ENCODE measurements around the gene MYO10. TPM values are rescaled to one million over a fixed set of nuclear protein-coding genes. Genes with fewer than 3 reads are reported as not detected.

MYO10 gene
- polyA plus RNA-seq, 3 donors = 0.23 to 1.1 (median 0.35) TPM

- peaks cover 0 to 1% (median 0%) of the 10 kb centered on the region in 7 donors for H3K9me3 Mint-ChIP-seq
- Histone ChIP-seq H3K4me2 (replicated peaks; ENCODE audit: extremely low read depth, low read length, poor library complexity, severe bottlenecking) (no peak overlapping the region), H3K27me3 (ENCODE audit: control insufficient read depth in 2 of 2, insufficient read depth in 2 of 2, low read length in 2 of 2) (peaks cover 0 to 3% of the 10 kb centered on the region in 2 donors), H3K9me3 (replicated peaks in 1 of 2; ENCODE audit: control insufficient read depth in 1 of 2, insufficient read depth in 1 of 2, low read length in 2 of 2) (no peaks in the 10 kb centered on the region), H3K4me1 (ENCODE audit: control insufficient read depth in 1 of 2, insufficient read depth in 2 of 2, low read length in 2 of 2) (no peaks in the 10 kb centered on the region), H3K9ac (ENCODE audit: insufficient read depth, low read length, poor library complexity, severe bottlenecking) (no peak overlapping the region), H3K36me3 (replicated peaks in 1 of 2; ENCODE audit: control insufficient read depth in 1 of 2, insufficient read depth in 2 of 2, low read length in 2 of 2) (no peaks in the 10 kb centered on the region), H3K79me2 (ENCODE audit: insufficient read depth, low read length) (no peaks in the 10 kb centered on the region), H3K27ac (ENCODE audit: low read depth in 1 of 2, low read length in 2 of 2) (no peak overlapping the region), H4K20me1 (ENCODE audit: insufficient read depth, low read length) (no peaks in the 10 kb centered on the region), H2AFZ (ENCODE audit: insufficient read depth, low read depth, low read length, poor library complexity, severe bottlenecking) (no peak overlapping the region), H3K4me3 (replicated peaks in 1 of 3; ENCODE audit: low read depth in 2 of 3, low read length in 3 of 3) (no peak overlapping the region)
- no peak overlapping the region for H3K27ac Mint-ChIP-seq
- H3K4me1 Mint-ChIP-seq = no peaks in the 10 kb centered on the region
- no peaks in the 10 kb centered on the region for H3K36me3 Mint-ChIP-seq
- no peak for TF ChIP-seq CTCF (IDR thresholded peaks at IDR 0.05)
- no peak overlapping the region for H3K4me3 Mint-ChIP-seq
- peaks cover 12 to 34% (median 29%) of the 10 kb centered on the region in 3 donors for H3K27me3 Mint-ChIP-seq (ENCODE audit: low read depth in 3 of 3)
- DNase-seq = no peak
- intact Hi-C loops (cut with micrococcal nuclease) = no loop called here
- 80% methylated on average over 1 of the region's 2 CpGs for WGBS (ENCODE audit: insufficient coverage)
Observed at GRCh38 chr5:16975950-16976624, 40.0 kb upstream of the MYO10 start.

- H3K9me3 Mint-ChIP-seq = peaks cover 0 to 1% (median 0%) of the 10 kb centered on the region in 7 donors
- Histone ChIP-seq H3K36me3 (replicated peaks in 1 of 2; ENCODE audit: control insufficient read depth in 1 of 2, insufficient read depth in 2 of 2, low read length in 2 of 2) (no peaks in the 10 kb centered on the region), H3K4me3 (replicated peaks in 1 of 3; ENCODE audit: low read depth in 2 of 3, low read length in 3 of 3) (no peak overlapping the region), H3K27ac (ENCODE audit: low read depth in 1 of 2, low read length in 2 of 2) (no peak overlapping the region), H3K9me3 (replicated peaks in 1 of 2; ENCODE audit: control insufficient read depth in 1 of 2, insufficient read depth in 1 of 2, low read length in 2 of 2) (no peaks in the 10 kb centered on the region), H2AFZ (ENCODE audit: insufficient read depth, low read depth, low read length, poor library complexity, severe bottlenecking) (no peak overlapping the region), H3K4me1 (ENCODE audit: control insufficient read depth in 1 of 2, insufficient read depth in 2 of 2, low read length in 2 of 2) (no peaks in the 10 kb centered on the region), H3K9ac (ENCODE audit: insufficient read depth, low read length, poor library complexity, severe bottlenecking) (no peak overlapping the region), H3K4me2 (replicated peaks; ENCODE audit: extremely low read depth, low read length, poor library complexity, severe bottlenecking) (no peak overlapping the region), H3K27me3 (ENCODE audit: control insufficient read depth in 2 of 2, insufficient read depth in 2 of 2, low read length in 2 of 2) (peaks cover 0 to 3% of the 10 kb centered on the region in 2 donors), H4K20me1 (ENCODE audit: insufficient read depth, low read length) (no peaks in the 10 kb centered on the region), H3K79me2 (ENCODE audit: insufficient read depth, low read length) (no peaks in the 10 kb centered on the region)
- no peak overlapping the region for H3K4me3 Mint-ChIP-seq
- no CpG with 5 or more reads among the region's 2 CpGs for WGBS (ENCODE audit: insufficient coverage)
- DNase-seq = no peak
- intact Hi-C loops (cut with micrococcal nuclease) = no loop called here
- no peak for TF ChIP-seq CTCF (IDR thresholded peaks at IDR 0.05)
- no peak overlapping the region for H3K27ac Mint-ChIP-seq
- H3K27me3 Mint-ChIP-seq (ENCODE audit: low read depth in 3 of 3) = peaks cover 12 to 34% (median 25%) of the 10 kb centered on the region in 3 donors
- H3K36me3 Mint-ChIP-seq = no peaks in the 10 kb centered on the region
- no peaks in the 10 kb centered on the region for H3K4me1 Mint-ChIP-seq
Observed at GRCh38 chr5:16974981-16975380, 38.9 kb upstream of the MYO10 start.
